Hepatocyte (in vitro differentiated cells): ENCODE results near the gene REV3L.

ENCODE experiments used
- EZH2 ChIP-seq: fragments of 200-600 bp; sonication (generic); IDR thresholded peaks from 2 replicates; pipeline ENCODE4 v1.6.1; 2016; ENCODE audit warnings: antibody characterized with exemption, mild to moderate bottlenecking, borderline replicate concordance
- EZH2phosphoT487 ChIP-seq: fragments of 200-600 bp; sonication (generic); IDR thresholded peaks from one replicate; pipeline ENCODE4 v1.6.1; 2018; ENCODE audit warnings: antibody characterized with exemption, mild to moderate bottlenecking, low read depth, moderate library complexity; ENCODE audit not compliant: unreplicated experiment, severe bottlenecking
- TF ChIP-seq, protein P1 (sequence below): fragments of 200-600 bp; sonication (generic); IDR thresholded peaks from 2 replicates; pipeline ENCODE4 v1.5.1; 2016; ENCODE audit warnings: antibody characterized with exemption, mild to moderate bottlenecking; ENCODE audit not compliant: poor library complexity

DNA sequence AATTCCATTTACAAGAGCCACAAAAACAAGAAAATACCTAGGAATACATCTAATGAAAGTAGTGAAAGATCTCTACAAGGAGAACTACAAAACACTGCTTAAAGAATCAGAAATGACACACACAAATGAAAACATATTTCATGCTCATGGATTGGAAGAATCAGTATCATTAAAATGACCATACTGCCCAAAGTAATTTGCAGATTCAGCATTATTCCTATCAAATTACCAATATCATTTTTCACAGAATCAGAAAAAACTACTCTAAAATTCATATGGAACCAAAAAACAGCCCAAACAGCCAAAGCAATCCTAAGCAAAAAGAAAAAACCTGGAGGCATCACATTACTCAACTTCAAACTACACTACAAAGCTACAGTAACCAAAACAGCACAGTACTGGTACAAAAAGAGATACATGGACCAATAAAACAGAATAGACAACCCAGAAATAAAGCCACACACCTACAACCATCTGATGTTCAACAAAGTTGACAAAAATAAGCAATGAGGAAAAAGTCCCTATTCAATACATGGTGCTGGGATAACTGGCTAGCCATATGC lies 24.3 kb downstream of the REV3L start:
- TF ChIP-seq, protein P1, sequence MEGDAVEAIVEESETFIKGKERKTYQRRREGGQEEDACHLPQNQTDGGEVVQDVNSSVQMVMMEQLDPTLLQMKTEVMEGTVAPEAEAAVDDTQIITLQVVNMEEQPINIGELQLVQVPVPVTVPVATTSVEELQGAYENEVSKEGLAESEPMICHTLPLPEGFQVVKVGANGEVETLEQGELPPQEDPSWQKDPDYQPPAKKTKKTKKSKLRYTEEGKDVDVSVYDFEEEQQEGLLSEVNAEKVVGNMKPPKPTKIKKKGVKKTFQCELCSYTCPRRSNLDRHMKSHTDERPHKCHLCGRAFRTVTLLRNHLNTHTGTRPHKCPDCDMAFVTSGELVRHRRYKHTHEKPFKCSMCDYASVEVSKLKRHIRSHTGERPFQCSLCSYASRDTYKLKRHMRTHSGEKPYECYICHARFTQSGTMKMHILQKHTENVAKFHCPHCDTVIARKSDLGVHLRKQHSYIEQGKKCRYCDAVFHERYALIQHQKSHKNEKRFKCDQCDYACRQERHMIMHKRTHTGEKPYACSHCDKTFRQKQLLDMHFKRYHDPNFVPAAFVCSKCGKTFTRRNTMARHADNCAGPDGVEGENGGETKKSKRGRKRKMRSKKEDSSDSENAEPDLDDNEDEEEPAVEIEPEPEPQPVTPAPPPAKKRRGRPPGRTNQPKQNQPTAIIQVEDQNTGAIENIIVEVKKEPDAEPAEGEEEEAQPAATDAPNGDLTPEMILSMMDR, result no peak
- TF ChIP-seq EZH2phosphoT487 (no peak), EZH2 (no peak)
